ENCODE measurements around the gene CELF1.
A peak's percentile ranks its signal among the peaks of the same experiment; 100 is the strongest.
"Not testable (repeated sequence)": the region's sequence is repeated elsewhere in the genome, so short reads cannot be mapped to it uniquely, and the experiment has no call there.

The CELF1 gene

DNA sequence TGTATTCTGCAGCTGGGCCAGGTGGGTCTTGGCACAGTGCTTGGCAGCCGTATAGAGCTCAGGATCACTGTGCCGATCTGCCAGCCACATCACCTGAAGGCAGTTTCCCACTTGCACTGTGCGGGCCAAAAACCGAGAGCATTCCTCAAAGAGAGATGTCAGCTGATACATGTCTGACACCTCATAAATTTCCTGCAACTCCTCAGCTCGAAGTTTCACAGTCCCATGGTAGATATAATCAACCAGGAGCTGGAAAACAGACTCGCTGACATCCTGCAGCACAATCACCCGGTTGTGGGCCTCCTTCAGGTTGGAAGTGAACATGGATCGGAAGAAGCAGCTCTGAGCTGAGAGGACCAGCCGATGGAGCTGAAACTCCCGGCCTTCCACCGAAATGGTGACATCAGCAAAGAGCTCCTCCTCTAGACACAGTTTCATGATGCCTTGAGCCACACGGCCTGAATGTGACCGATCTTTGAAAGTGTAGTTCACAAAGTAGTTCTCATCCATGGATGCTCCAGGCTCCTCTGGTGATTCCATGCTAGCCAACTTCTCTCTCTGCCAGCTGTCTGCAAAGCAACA is 24.6 kb upstream of the CELF1 start:
- FAIRE-seq (no peak), DNase-seq (ENCODE audit: extremely low spot score, insufficient read length, low read depth) (no peak)

DNA sequence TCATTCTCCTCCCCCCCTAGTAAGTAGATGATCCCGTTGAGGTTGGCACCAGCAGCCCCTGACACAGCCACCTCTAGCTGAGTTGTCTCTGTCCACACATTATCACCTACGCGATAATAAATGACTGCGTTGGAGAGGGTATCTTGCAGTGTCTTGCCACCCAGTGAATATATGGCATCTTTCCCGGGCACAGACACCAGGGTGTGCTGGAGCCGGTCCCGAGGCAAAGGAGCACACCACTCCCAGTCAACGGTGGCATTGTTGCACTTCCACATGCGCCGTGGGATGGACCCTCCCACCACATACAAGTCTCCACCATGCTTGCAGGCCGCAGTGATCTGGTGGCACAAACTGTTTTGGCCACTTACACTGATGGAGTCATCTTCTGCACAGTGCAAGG is 20.4 kb upstream of the CELF1 start:
- DNase-seq (ENCODE audit: extremely low spot score, insufficient read length, low read depth) (no peak), FAIRE-seq (no peak)

DNA sequence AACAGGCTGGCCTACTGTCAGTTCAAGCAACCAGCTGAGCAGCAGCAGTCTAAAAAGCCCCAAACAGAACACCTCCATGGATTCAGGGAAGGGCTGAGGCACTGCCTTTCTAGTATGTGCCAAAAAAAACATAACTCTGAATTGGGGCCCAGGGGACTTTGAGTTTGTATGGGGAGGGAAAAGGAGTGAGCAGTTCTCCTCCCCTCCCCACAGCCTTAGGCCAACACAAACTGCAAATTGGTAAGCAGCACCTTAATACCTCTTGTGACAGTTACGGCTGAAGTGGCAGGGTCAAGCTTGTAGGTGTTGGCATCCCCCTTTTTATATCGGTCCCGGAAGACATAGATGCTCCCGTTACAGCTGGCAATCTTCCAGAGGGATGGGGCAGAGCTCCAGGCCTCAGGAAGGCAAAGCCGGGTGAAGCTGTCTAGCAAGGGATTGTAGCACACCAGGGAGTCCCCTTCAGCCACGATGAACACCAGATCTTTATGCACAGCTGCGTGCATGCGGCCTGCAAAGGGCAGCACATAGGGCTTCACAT is 19.9 kb upstream of the CELF1 start:
- no peak for FAIRE-seq
- DNase-seq (ENCODE audit: extremely low spot score, insufficient read length, low read depth) = no peak

DNA sequence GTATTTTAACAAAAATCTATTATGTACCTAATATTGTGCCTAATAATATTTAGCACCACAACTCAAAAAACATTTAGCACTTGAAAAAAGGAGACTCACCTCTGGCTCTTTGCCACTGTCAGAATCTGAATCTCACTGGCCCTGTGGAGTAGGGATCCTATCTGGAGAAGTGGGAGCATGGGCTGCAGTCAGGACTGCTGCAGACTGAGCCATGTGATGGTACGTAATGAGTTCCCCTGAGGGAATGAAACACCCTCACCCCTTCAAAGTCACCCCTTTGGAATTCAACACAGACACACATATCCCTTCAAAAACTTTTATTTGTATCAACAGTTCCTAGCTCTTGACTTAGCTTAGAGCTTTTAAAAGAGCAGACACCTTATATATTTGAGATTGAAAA is 19.0 kb upstream of the CELF1 start:
- no peak for FAIRE-seq
- DNase-seq (ENCODE audit: extremely low spot score, insufficient read length, low read depth) = no peak

DNA sequence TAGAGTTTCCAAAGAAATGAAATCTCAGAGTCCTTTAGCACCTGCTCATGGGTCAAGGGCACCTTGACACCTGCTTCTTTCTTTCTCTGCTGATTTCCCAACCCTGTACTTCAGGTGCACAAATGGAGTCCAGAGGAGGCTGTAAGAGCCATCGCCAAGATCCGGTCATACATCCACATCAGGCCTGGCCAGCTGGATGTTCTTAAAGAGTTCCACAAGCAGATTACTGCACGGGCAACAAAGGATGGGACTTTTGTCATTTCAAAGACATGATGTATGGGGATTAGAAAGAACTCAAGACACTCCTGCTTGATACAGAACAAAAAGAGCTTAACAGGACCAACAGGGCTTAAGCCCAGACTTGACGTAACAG is 18.4 kb upstream of the CELF1 start:
- DNase-seq (ENCODE audit: extremely low spot score, insufficient read length, low read depth) (no peak), FAIRE-seq (no peak)

DNA sequence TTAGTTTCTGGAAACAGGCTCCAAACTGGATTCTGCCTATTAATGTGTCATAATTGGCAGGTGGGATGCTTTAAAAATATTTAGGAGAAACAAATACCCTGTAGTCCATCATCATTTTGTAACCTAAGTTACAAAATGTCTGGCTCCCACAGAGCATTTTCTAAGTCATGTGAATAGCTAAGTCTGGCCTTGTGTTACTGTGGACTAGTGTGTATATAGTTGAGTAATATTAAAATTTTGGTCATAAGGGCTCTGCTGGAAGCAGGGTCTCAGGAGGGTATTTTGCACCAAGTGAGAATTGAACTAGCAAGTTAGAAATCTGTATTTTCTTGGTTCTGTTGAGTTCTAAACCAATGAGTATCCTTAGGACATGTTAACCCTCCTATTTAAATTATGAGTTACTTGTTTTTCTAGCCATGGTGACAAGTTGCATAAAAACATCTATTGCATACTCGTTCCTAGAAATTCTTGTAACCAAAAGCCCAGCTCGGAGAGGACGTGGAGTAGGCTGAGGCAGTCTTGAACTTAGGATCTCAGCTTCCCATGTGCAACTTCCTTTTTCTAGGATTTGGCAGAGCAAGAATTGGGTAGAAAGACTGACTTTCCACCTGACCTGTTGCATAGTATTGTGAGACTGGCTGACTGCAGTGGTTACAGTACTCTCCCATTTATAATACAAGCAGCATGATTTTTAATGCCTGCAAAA is 17.9 kb upstream of the CELF1 start:
- DNase-seq (ENCODE audit: extremely low spot score, insufficient read length, low read depth) (no peak), FAIRE-seq (no peak)

DNA sequence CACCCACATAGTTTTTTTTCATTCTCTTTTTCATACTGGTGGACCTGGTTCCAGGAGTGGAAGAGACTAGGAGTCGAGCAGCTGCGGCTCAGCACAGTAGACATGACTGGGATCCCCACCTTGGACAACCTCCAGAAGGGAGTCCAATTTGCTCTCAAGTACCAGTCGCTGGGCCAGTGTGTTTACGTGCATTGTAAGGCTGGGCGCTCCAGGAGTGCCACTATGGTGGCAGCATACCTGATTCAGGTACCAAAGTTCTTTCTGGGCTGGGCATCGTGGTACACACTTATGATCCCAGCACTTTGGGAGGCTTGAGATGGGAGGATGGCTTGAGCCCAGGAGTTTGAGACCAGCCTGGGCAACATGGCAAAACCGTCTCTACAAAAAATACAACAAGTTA is 16.7 kb upstream of the CELF1 start:
- DNase-seq (ENCODE audit: extremely low spot score, insufficient read length, low read depth) = no peak
- no peak for FAIRE-seq

DNA sequence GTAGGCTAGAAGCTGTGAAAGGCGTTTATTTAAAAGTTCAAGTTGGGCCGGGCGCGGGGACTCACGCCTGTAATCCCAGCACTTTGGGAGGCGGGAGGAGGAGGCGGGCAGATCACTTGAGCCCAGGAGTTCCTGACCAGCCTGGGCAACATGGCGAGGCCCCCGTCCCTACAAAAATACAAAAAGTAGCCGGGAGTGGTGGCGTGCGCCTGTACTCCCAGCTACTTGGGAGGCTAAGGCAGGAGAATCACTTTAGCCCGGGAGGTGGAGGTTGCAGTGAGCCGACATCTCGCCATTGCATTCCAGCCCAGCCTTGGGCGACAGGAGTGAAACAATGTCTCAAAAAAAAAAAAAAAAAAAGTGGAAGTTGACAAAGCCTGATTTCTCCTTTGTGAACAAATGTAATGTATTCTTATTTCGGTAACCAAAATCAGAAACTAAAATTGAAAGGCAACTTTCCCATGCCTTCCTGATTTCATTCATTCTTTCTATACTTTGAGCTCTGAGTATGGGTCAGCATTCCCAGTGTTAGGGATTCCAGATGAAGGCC is 13.3 kb upstream of the CELF1 start:
- DNase-seq (ENCODE audit: extremely low spot score, insufficient read length, low read depth) (no peak), FAIRE-seq (no peak)

DNA sequence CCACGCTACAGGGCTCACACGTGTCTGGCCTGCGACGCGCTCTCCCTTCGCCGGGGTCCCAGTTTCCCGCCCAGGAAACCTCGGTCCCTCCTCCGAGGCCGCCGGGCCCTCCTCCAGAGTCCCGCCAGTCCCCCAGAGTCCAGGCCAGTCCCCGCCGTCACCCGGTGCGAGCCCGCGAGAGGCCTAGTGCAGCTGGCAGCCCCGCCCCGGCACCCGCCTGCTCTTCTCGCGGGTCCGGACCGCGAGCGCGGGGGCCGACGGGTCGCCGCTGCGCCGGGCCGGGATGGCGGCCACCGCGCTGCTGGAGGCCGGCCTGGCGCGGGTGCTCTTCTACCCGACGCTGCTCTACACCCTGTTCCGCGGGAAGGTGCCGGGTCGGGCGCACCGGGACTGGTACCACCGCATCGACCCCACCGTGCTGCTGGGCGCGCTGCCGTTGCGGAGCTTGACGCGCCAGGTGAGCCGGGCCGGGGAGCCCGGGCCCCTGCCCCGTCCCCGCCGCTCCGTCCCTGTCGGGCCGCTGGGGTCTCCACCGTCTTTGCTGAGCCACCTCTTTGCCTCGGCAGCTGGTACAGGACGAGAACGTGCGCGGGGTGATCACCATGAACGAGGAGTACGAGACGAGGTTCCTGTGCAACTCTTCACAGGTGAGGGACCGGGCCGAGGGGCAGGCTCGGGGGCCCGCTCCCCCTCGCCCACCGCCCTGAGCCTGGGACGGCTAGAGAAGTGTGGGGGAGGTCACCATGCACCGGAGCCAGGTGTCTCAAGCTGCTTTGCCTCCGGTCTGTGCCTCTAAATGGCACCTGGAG is 12.6 kb upstream of the CELF1 start, which contains the start of gene PTPMT1:
PTPMT1 (plus strand) TSS at position 260 of the 809 bp plus-strand sequence; CDS start at position 284, 24 bp downstream.
- peak; percentile 36 for FAIRE-seq
- peak; percentile 67 for DNase-seq (ENCODE audit: extremely low spot score, insufficient read length, low read depth)

DNA sequence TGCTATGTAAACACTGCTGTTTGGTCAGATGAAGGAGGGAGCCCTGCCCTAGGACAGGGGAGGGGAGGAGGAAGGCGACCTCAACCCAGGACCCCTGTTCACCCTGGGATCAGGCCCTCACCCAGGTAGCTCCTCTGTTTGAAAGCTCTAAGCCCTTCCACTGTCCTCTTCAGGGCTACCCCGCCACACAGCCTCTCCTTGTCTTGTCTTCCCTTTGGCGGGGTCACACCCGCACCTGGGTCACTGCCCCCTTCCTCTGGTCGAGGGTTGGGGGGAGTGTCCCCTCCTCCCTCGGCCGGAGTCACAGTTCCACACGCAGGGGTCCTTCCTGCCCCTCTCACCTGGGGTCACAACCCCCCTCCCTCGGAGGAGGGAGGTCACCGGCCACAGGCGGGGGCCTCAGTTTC is 12.0 kb upstream of the CELF1 start:
- no peak for FAIRE-seq
- no peak for DNase-seq (ENCODE audit: extremely low spot score, insufficient read length, low read depth)

DNA sequence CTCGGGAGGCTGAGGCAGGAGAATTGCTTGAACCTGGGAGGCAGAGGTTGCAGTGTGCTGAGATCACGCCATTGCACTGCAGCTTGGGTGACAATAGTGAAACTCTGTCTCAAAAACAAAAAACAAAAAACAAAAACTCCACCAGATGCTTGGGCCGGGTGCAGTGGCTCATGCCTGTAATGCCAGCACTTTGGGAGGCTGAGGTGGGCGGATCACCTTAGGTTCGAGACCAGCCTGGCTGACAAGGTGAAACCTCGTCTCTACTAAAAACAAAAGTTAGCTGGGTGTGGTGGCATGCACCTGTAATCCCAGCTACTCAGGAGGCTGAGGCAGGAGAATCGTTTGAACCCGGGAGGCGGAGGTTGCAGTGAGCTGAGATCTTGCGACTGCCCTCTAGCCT is 11.4 kb upstream of the CELF1 start:
- DNase-seq (ENCODE audit: extremely low spot score, insufficient read length, low read depth); FAIRE-seq: not testable (repeated sequence)

DNA sequence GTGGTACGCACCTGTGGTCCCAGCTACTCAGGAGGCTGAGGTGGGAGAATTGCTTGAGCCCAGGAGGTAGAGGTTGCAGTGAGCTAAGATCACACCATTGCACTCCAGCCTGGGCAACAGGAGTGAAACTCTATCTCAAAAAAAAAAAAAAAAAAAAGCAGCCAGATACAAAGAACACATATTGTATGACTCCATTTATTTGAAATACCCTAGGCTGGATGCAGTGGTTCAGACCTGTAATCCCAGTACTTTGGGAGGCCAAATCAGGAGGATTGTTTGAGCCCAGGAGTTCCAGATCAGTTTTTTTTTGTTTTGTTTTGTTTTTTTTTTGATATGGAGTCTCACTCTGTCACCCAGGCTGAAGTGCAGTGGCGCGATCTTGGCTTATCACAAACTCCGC is 9.5 kb upstream of the CELF1 start:
- DNase-seq (ENCODE audit: extremely low spot score, insufficient read length, low read depth); FAIRE-seq: not testable (repeated sequence)

DNA sequence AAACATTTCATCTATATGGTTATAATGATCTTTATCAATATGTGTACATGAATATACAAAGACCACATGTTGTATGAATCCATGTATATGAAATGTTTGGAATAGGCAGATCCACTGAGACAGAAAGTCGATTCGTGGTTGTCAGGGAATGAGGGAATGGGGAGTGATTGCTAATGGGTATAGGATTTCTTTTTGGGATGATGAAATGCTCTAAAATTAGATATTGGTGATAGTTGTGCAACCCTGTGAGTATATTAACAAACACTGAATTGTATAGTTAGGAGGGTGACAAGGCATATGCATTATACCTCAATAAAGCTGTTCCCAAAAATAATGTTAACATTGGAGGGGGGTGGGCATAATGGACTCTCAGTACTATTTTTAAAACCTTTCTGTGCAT is 7.5 kb upstream of the CELF1 start:
- DNase-seq (ENCODE audit: extremely low spot score, insufficient read length, low read depth) (no peak), FAIRE-seq (no peak)

DNA sequence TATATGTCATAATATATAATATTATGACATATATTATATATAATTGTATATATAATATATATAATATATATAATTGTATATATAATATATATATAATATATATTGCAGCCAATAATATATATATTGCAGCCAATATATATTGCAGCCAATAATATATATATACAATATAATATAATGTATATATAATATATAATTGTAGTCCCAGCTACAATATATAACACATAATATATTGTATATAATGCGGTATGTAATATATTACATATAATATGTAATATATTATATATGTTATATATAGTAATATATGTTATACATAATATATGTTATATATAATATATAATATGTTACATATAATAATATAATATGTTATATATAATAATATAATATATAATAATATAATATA is 5.8 kb upstream of the CELF1 start:
- DNase-seq (ENCODE audit: extremely low spot score, insufficient read length, low read depth) = no peak
- no peak for FAIRE-seq

DNA sequence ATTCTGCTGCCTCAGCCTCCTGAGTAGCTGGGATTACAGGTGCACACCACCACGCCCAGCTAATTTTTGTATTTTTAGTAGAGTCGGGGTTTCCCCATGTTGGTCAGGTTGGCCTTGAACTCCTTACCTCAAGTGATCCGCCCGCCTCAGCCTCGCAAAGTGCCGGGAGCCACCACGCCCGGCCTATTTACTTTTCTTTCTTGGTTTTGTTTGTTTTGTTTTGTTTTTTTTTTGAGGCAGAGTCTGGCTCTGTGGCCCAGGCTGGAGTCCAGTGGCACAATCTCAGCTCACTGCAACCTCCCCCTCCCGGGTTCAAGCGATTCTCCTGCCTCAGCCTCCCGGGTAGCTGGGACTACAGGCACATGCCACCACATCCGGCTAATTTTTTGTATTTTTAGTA is 4.1 kb upstream of the CELF1 start:
- not testable (repeated sequence) for FAIRE-seq; DNase-seq (ENCODE audit: extremely low spot score, insufficient read length, low read depth)

DNA sequence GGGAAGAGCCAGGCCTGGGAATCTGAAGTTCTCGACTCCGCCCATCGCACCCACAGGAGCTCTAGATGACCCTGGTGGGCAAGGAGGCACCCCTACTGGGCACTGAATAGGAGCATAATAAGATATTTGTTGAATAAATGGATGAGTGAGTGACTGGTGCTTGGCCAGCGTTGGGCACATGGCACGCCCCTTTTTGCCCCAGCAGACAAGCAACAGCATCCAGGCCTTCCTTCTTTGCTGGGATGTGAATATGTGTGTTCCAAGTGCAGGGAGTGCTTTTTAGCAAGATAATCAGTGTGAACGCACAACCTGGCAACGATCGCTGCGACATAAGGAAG is 443 bp upstream of the CELF1 start:
- DNase-seq (ENCODE audit: extremely low spot score, insufficient read length, low read depth) (no peak), FAIRE-seq (no peak)

DNA sequence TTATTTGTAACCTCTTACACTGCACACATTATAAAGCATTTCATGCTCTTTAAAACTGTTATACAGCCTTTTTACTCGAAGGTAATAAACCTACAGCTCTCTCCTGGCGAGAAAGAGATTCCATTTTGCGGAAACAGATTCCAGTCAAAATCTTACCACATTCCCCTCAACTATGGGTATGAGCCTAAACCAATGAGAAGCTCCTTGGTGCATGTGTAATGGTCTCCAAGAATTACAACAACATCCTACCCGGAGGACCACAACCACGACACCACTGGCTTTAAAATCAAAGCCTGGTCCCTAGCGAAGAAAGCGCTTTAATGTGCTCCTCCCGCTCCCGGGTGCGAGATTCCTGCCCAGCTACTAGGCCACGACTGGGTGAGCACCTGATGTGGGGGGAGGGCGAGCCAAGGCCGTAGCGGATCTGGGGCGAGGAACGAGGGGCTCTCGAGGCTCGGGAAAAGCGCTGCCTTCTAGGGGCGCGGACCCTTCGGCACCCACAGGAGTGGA is 821 bp downstream of the CELF1 start:
- FAIRE-seq (no peak), DNase-seq (ENCODE audit: extremely low spot score, insufficient read length, low read depth) (no peak)

DNA sequence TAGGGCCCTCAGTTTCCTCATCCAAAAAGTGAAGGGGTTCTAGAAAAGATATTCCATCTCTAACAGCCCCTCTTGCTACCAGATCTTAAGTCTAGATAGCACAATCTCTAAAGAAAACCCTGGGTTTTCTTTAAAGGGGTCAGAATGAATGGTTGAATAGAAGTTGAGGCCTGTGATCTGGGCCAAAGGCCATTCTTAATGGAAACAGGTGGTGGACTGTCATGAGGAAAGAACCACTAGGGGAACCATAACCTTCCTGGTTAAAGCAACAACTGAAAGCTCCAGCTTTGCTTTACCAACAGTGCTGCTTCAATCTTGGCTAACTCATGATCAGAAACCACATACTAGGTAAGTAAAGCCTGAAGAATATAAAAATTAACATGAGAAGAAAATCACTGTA is 1.8 kb downstream of the CELF1 start:
- no peak for DNase-seq (ENCODE audit: extremely low spot score, insufficient read length, low read depth)
- FAIRE-seq = peak; percentile 81

DNA sequence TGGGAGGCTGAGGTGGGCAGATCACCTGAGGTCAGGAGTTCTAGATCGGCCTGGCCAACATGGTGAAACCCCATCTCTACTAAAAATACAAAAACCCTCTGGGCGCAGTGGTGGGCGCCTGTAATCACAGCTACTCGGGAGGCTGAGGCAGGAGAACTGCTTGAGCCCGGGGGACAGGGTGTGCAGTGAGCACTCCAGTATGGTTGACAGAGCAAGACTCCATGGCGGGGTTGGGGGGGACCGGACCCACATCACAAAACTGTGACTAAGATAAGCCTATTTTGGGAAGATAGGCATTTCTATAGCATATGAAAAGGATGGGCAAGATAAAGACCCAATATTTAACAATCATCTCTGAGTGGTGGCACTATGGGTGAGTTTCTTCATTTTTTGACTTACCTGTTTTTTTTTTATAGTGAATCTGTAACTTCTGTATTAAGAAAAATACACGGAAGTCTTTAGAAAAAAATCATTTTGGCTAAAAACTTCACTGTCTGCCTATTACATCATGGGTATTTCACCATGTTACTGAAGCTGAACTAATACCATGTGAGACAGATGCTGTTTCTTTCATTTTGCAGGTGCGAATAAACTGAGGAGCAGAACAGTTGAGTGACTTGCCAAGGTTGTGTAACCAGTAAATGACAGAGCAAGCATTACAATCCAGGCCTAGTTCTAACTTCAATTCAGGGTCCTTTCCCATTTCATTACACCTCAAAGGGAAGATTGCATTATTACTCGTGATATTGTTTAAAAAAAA is 2.5 kb downstream of the CELF1 start:
- no peak for FAIRE-seq
- no peak for DNase-seq (ENCODE audit: extremely low spot score, insufficient read length, low read depth)

DNA sequence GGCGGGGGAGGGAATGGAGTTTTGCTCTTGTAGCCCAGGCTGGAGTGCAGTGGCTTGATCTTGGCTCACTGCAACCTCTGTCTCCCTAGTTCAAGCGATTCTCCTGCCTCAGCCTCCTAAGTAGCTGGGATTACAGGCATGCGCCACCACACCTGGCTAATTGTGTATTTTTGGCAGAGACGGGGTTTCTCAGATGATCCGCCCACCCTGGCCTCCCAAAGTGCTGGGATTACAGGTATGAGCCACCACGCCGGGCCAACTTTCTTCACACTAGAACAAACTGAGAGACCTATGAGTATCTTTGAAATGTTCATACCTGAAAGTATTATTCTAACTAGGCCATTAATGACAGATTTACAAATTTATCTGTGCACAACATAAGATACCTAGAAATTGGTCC is 6.7 kb downstream of the CELF1 start:
- not testable (repeated sequence) for FAIRE-seq; DNase-seq (ENCODE audit: extremely low spot score, insufficient read length, low read depth)

Measured in GM18507 (cell line).